Measurements from ENCODE around the gene CYB5RL. TPM values are rescaled to one million over a fixed set of nuclear protein-coding genes. Genes with fewer than 3 reads are reported as not detected.
A peak's percentile ranks its signal among the peaks of the same experiment; 100 is the strongest.

The CYB5RL gene
- total and polyA plus RNA-seq, 2 of the 8 experiments (the other 6 are each of a cell fraction or from before 2014, with no cell fraction given): 13.2 to 14.1 TPM

- Histone ChIP-seq H3K36me3 (ENCODE audit: control insufficient read depth in 2 of 4, insufficient read depth in 4 of 4, low read length in 3 of 4) (peaks cover 12 to 31% (median 18%) of the 10 kb centered on the region in 4 experiments), H3K27me3 (replicated peaks in 1 of 4; ENCODE audit: control insufficient read depth in 3 of 4, extremely low read depth in 1 of 4, insufficient read depth in 3 of 4, low read length in 3 of 4) (no peaks in the 10 kb centered on the region), H2BK15ac (ENCODE audit: low read length) (no peak overlapping the region), H3K18ac (ENCODE audit: extremely low read depth, low read length) (no peak overlapping the region), H3K4me3 (ENCODE audit: extremely low read depth in 1 of 4, insufficient read depth in 2 of 4, low read depth in 3 of 4, low read length in 4 of 4) (no peak overlapping the region), H3K4me2 (ENCODE audit: insufficient read depth in 1 of 2, low read depth in 2 of 2, low read length in 2 of 2) (no peak overlapping the region), H4K20me1 (replicated peaks in 1 of 2; ENCODE audit: control insufficient read depth in 1 of 2, insufficient read depth in 2 of 2, low read length in 2 of 2) (peaks cover 7 to 12% of the 10 kb centered on the region in 2 experiments), H2BK5ac (ENCODE audit: low read depth, low read length) (no peak overlapping the region), H3K27ac (ENCODE audit: low read depth, low read length) (no peak overlapping the region), H3K23me2 (ENCODE audit: low read depth, low read length) (no peaks in the 10 kb centered on the region), H3K23ac (ENCODE audit: insufficient read length) (no peak overlapping the region), H4K91ac (replicated peaks; ENCODE audit: insufficient read length, low read length) (no peak overlapping the region), H2AK5ac (ENCODE audit: low read depth, low read length) (no peak overlapping the region), H3K4ac (replicated peaks; ENCODE audit: insufficient read length, low read depth, low read length) (peak overlapping the region; percentile 34), H3K79me1 (ENCODE audit: low read depth, low read length) (peaks cover 3% of the 10 kb centered on the region; the same call in 1 of the 2 replicates), H3K14ac (ENCODE audit: insufficient read length) (no peak overlapping the region), H4K5ac (ENCODE audit: insufficient read length, low read depth, low read length) (no peak overlapping the region), H2BK120ac (replicated peaks; ENCODE audit: low read depth, low read length) (no peak overlapping the region), H3K79me2 (ENCODE audit: control insufficient read depth in 1 of 2, insufficient read depth in 2 of 2, low read length in 2 of 2) (no peaks in the 10 kb centered on the region), H3K9ac (replicated peaks in 1 of 4; ENCODE audit: extremely low read depth in 1 of 4, low read depth in 3 of 4, low read length in 3 of 4) (0 out of 7 replicates have a peak overlapping the region, but pooled peaks of 1 of the 4 experiments have one; percentile 5), H2AFZ (ENCODE audit: low read length) (no peak overlapping the region), H2BK12ac (ENCODE audit: low read depth, low read length) (0 out of 2 replicates have a peak overlapping the region, but pooled peaks have one; percentile 68), H3K56ac (replicated peaks; ENCODE audit: insufficient read length, low read depth, low read length) (no peak overlapping the region), H3K9me3 (ENCODE audit: insufficient read depth in 2 of 2, low read depth in 1 of 2, low read length in 1 of 2) (no peaks in the 10 kb centered on the region), H2BK20ac (ENCODE audit: low read length) (no peak overlapping the region), H3K4me1 (replicated peaks in 1 of 4; ENCODE audit: control insufficient read depth in 3 of 4, insufficient read depth in 4 of 4, low read length in 3 of 4) (peaks cover 0 to 4% (median 2%) of the 10 kb centered on the region in 4 experiments; a peak in 3 of 7 replicates), H4K8ac (ENCODE audit: extremely low read depth, insufficient read depth, low read length) (no peak overlapping the region)
- CTCF ChIA-PET (ENCODE audit: partially characterized antibody): interaction anchor here (0.6 to 3.7 kb wide), 7 partner anchors 7 to 450 kb away, joined by 3 to 19 read pairs (median 4); no protein-coding TSS in a partner anchor
- TF ChIP-seq TAF1 (IDR thresholded peaks at IDR 0.05; ENCODE audit: low read depth, low read length): no peak
- peak; percentile 61; the same call in 1 of the 2 replicates for TF ChIP-seq POLR2AphosphoS5 (IDR thresholded peaks at IDR 0.05; ENCODE audit: low read depth, low read length)
- FAIRE-seq (no peak), DNase-seq (ENCODE audit: low read depth in 1 of 2, low spot score in 2 of 2) (no peak)
- 93% methylated on average over 12 of the region's 12 CpGs; no CpG with 5 or more reads in 1 of the 2 experiments for WGBS, 2 experiments (ENCODE audit: extremely low coverage in 1 of 2, insufficient coverage in 1 of 2, insufficient read length in 1 of 2, insufficient replicate concordance in 2 of 2, low coverage in 1 of 2, low lambda C conversion rate in 2 of 2, missing lambda C conversion rate in 1 of 2)
- POLR2A ChIA-PET (ENCODE audit: partially characterized antibody): interaction anchor here (0.9 to 7.1 kb wide), 6 partner anchors 8 to 268 kb away, joined by 3 to 50 read pairs (median 5); partner anchors contain the start of genes CYB5RL and MRPL37
These were observed 21.4 kb upstream of the CYB5RL start for GRCh38 chr1:54221113-54221834.

Measured in H1 (cell line).